IMR-90 (cell line): ENCODE data around the gene NNT. TPM values are rescaled to one million over a fixed set of nuclear protein-coding genes. Genes with fewer than 3 reads are reported as not detected.

Source experiments
- ATAC-seq: fragments of 200-7000 bp; cut with Tn5 transposase; 2 replicates; pipeline ENCODE4 v1.9.1; 2020; ENCODE audit warnings: low read depth, mild to moderate bottlenecking, moderate library complexity
- BruUV-seq: library from RNA; stranded (reverse); fragments of 400-500 nt; replicated peaks from 2 replicates; lab custom pipeline; 2021; lab: Mats Ljungman, UMichigan
- CTCF ChIA-PET: fragments of 300-600 bp; formaldehyde crosslinking; extraction: SDS; loops from one replicate; lab custom pipeline; 2021; ENCODE audit warnings: antibody characterized with exemption; lab: Yijun Ruan, JAX
- POLR2A ChIA-PET: fragments of 300-600 bp; sonication (Branson Sonifier 250); formaldehyde crosslinking; loops from one replicate; lab custom pipeline; 2022; ENCODE audit warnings: antibody characterized with exemption; ENCODE audit not compliant: unreplicated experiment; lab: Charles Lee
- DNase-seq: peaks from one replicate; pipeline ENCODE4 v3.0.0; 2013
- H2AFZ ChIP-seq: replicated peaks from 2 replicates; pipeline ENCODE3; 2013; ENCODE audit warnings: low read length, mild to moderate bottlenecking; ENCODE audit not compliant: poor library complexity
- H2AK5ac ChIP-seq: 2 replicates; pipeline ENCODE4 v1.6.1; 2013; ENCODE audit warnings: low read depth, low read length, inconsistent platforms
- H2AK9ac ChIP-seq: replicated peaks from 2 replicates; pipeline ENCODE3; 2013; ENCODE audit warnings: mild to moderate bottlenecking, low read depth, low read length, moderate library complexity; ENCODE audit not compliant: poor library complexity
- H2BK120ac ChIP-seq: 2 replicates; pipeline ENCODE4 v1.6.1; 2013; ENCODE audit warnings: low read depth, low read length, inconsistent platforms
- H2BK15ac ChIP-seq: 3 replicates; pipeline ENCODE4 v1.6.1; 2013; ENCODE audit warnings: low read depth, low read length, inconsistent platforms
- H2BK20ac ChIP-seq: 2 replicates; pipeline ENCODE4 v1.6.1; 2013; ENCODE audit warnings: low read depth, mild to moderate bottlenecking, inconsistent platforms, low read length, moderate library complexity
- H2BK5ac ChIP-seq: 2 replicates; pipeline ENCODE4 v1.6.1; 2013; ENCODE audit warnings: mild to moderate bottlenecking, low read depth, low read length, inconsistent platforms; ENCODE audit not compliant: poor library complexity, severe bottlenecking
- H3K14ac ChIP-seq: replicated peaks from 2 replicates; pipeline ENCODE4 v1.6.1; 2013; ENCODE audit warnings: low read depth, low read length, inconsistent platforms
- H3K18ac ChIP-seq: 2 replicates; pipeline ENCODE4 v1.6.1; 2013; ENCODE audit warnings: low read depth, low read length, control low read depth
- H3K23ac ChIP-seq: 2 replicates; pipeline ENCODE4 v1.6.1; 2013; ENCODE audit warnings: low read depth, low read length, inconsistent platforms
- H3K27ac ChIP-seq: 2 replicates; pipeline ENCODE4 v1.5.1; 2013; ENCODE audit warnings: mild to moderate bottlenecking, control low read depth, low read length; ENCODE audit not compliant: insufficient read depth
- H3K27me3 ChIP-seq: 2 replicates; pipeline ENCODE4 v1.6.1; 2013; ENCODE audit warnings: low read length; ENCODE audit not compliant: control insufficient read depth, insufficient read depth
- H3K36me3 ChIP-seq: 2 replicates; pipeline ENCODE4 v1.6.1; 2013; ENCODE audit warnings: low read length, mixed read lengths; ENCODE audit not compliant: control insufficient read depth, insufficient read depth
- H3K4ac ChIP-seq: 2 replicates; pipeline ENCODE4 v1.6.1; 2013; ENCODE audit warnings: low read depth, low read length, inconsistent platforms
- H3K4me1 ChIP-seq: 2 replicates; pipeline ENCODE4 v1.6.1; 2013; ENCODE audit warnings: low read length, mixed read lengths; ENCODE audit not compliant: control insufficient read depth, insufficient read depth
- H3K4me2 ChIP-seq: 2 replicates; pipeline ENCODE4 v1.6.1; 2013; ENCODE audit warnings: low read depth, mild to moderate bottlenecking, control low read depth, low read length, moderate library complexity
- H3K4me3 ChIP-seq: 2 replicates; pipeline ENCODE4 v1.5.1; 2013; ENCODE audit warnings: low read depth, mild to moderate bottlenecking, control low read depth, low read length, moderate library complexity; ENCODE audit not compliant: insufficient read depth
- H3K56ac ChIP-seq: 2 replicates; pipeline ENCODE4 v1.6.1; 2013; ENCODE audit warnings: low read length, inconsistent platforms; ENCODE audit not compliant: insufficient read depth; ENCODE audit errors: extremely low read depth
- H3K79me1 ChIP-seq, 2 experiments: 2 replicates each; pipeline ENCODE4 v1.6.1; 2013; ENCODE audit warnings: low read length in 2 of 2, inconsistent platforms in 1 of 2, low read depth in 1 of 2
- H3K9ac ChIP-seq: 2 replicates; pipeline ENCODE4 v1.6.1; 2013; ENCODE audit warnings: low read depth, low read length, control low read depth
- H3K9me1 ChIP-seq: 2 replicates; pipeline ENCODE4 v1.6.1; 2013; ENCODE audit warnings: low read length, inconsistent platforms; ENCODE audit not compliant: insufficient read depth
- H3K9me3 ChIP-seq: 2 replicates; pipeline ENCODE4 v1.6.1; 2013; ENCODE audit warnings: low read length; ENCODE audit not compliant: control insufficient read depth, insufficient read depth
- H4K20me1 ChIP-seq: 2 replicates; pipeline ENCODE4 v1.6.1; 2013; ENCODE audit warnings: low read length, inconsistent platforms; ENCODE audit not compliant: insufficient read depth
- H4K5ac ChIP-seq: 2 replicates; pipeline ENCODE4 v1.6.1; 2013; ENCODE audit warnings: mild to moderate bottlenecking, low read depth, low read length, control low read depth
- H4K8ac ChIP-seq, 2 experiments: 2 replicates each; pipeline ENCODE4 v1.6.1; 2013; ENCODE audit warnings: low read depth in 2 of 2, low read length in 2 of 2, control low read depth in 1 of 2, inconsistent platforms in 1 of 2
- H4K91ac ChIP-seq: 2 replicates; pipeline ENCODE4 v1.6.1; 2013; ENCODE audit warnings: low read depth, low read length, inconsistent platforms; ENCODE audit not compliant: insufficient read depth
- BHLHE40 ChIP-seq: fragments of 150-350 bp; IDR thresholded peaks from 2 replicates; pipeline ENCODE4 v1.6.1; 2016; ENCODE audit warnings: mild to moderate bottlenecking, low read depth, low read length
- CTCF ChIP-seq: conservative IDR thresholded peaks from 2 replicates; pipeline ENCODE4 v1.5.1; 2012; ENCODE audit warnings: mild to moderate bottlenecking, low read depth, low read length, improper control_type of control experiment
- ELK1 ChIP-seq: fragments of 150-350 bp; IDR thresholded peaks from 2 replicates; pipeline ENCODE4 v1.6.1; 2016; ENCODE audit warnings: low read depth, mild to moderate bottlenecking, low read length, moderate library complexity, borderline replicate concordance
- FOS ChIP-seq: fragments of 150-350 bp; IDR thresholded peaks from 2 replicates; pipeline ENCODE4 v1.6.1; 2016; ENCODE audit warnings: low read depth, low read length
- MAFK ChIP-seq: IDR thresholded peaks from 2 replicates; pipeline ENCODE4 v1.6.1; 2012; ENCODE audit warnings: low read depth, low read length, improper control_type of control experiment
- MAZ ChIP-seq: IDR thresholded peaks from 2 replicates; pipeline ENCODE4 v1.6.1; 2012; ENCODE audit warnings: low read depth, mild to moderate bottlenecking, low read length, improper control_type of control experiment, moderate library complexity, borderline replicate concordance
- NFE2L2 ChIP-seq: fragments of 150-350 bp; IDR thresholded peaks from 2 replicates; pipeline ENCODE4 v1.6.1; 2016; ENCODE audit warnings: low read depth, mild to moderate bottlenecking, low read length
- POLR2A ChIP-seq: IDR thresholded peaks from 2 replicates; pipeline ENCODE4 v1.6.1; 2012; ENCODE audit warnings: mild to moderate bottlenecking, low read depth, low read length
- RAD21 ChIP-seq: IDR thresholded peaks from 2 replicates; pipeline ENCODE4 v1.6.1; 2012; ENCODE audit warnings: low read length, improper control_type of control experiment
- RCOR1 ChIP-seq: IDR thresholded peaks from 2 replicates; pipeline ENCODE4 v1.6.1; 2012; ENCODE audit warnings: mild to moderate bottlenecking, low read length, improper control_type of control experiment; ENCODE audit not compliant: insufficient replicate concordance
- SMC3 ChIP-seq: fragments of 150-350 bp; IDR thresholded peaks from 2 replicates; pipeline ENCODE4 v1.6.1; 2016; ENCODE audit warnings: low read depth, mild to moderate bottlenecking, antibody characterized with exemption, low read length, moderate library complexity
- WGBS, 2 experiments: methylation state at CpG; one replicate each; pipeline versions ENCODE4 v1.1.5 to v1.1.7; 2013; ENCODE audit warnings: missing lambda C conversion rate in 2 of 2; ENCODE audit not compliant: insufficient read length in 1 of 2; ENCODE audit errors: extremely low coverage in 2 of 2; 5-methylcytosine and 5-hydroxymethylcytosine counted together
- dilution Hi-C: fragments of 300-500 bp; cut with HindIII; formaldehyde crosslinking; loops from one replicate; pipeline ENCODE4 v1.14.3; 2018; ENCODE audit warnings: low sequenced_read_pairs; ENCODE audit not compliant: unreplicated experiment
- in situ Hi-C: fragments of 300-500 bp; cut with MboI; formaldehyde crosslinking; loops from 3 replicates; pipeline ENCODE4 v1.14.3; 2019; ENCODE audit warnings: low sequenced_read_pairs, inconsistent platforms, mixed read lengths
- intact Hi-C: fragments of 100-400 bp; cut with micrococcal nuclease; formaldehyde crosslinking; loops from 2 replicates; pipeline ENCODE4 v1.10.0; 2022
- polyA plus RNA-seq, 3 experiments: library from polyadenylated mRNA; depleted of rRNA; stranded (reverse); fragments of >200 nt; gene quantifications; 2 replicates each; pipeline ENCODE4 v1.2.3, GENCODE V29; 2012; ENCODE audit warnings: low replicate concordance in 1 of 3
- total RNA-seq: library from RNA; depleted of rRNA; stranded (reverse); fragments of >200 nt; gene quantifications from 2 replicates; pipeline ENCODE4 v1.2.3, GENCODE V29; 2012

NNT gene
- total and polyA plus RNA-seq, 2 of the 4 experiments (the other 2 are of a cell fraction): 23.1 to 57.2 TPM

- ChIA-PET POLR2A (no interaction called here), CTCF (interaction anchor here (1.0 kb wide), 1 partner anchor 12 kb away, joined by 3 read pairs; no protein-coding TSS in a partner anchor)
- no peak overlapping the region for H4K8ac ChIP-seq
- H3K18ac ChIP-seq: no peak overlapping the region
- H2AK5ac ChIP-seq: no peak overlapping the region
- no peak overlapping the region for H3K4ac ChIP-seq
- intact Hi-C loops: no loop called here
- no peak overlapping the region for H3K4me3 ChIP-seq
- no peak overlapping the region for H3K4me2 ChIP-seq
- no peak overlapping the region for H3K27ac ChIP-seq
- H3K56ac ChIP-seq: no peak overlapping the region
- H3K36me3 ChIP-seq: peaks cover 10% of the 10 kb centered on the region
- H3K4me1 ChIP-seq: no peaks in the 10 kb centered on the region
- H3K79me1 ChIP-seq: peaks cover 5 to 10% of the 10 kb centered on the region in 2 experiments; a peak in 3 of 4 replicates
- H2BK120ac ChIP-seq: no peak overlapping the region
- no peaks in the 10 kb centered on the region for H3K27me3 ChIP-seq
- no TSS peak for BruUV-seq
- H3K9me3 ChIP-seq: no peaks in the 10 kb centered on the region
- dilution Hi-C loops: no loop called here
- no CpG with 5 or more reads among the region's 2 CpGs for WGBS, 2 experiments
- no peaks in the 10 kb centered on the region; the same call in 1 of the 2 replicates for H3K9me1 ChIP-seq
- no peak overlapping the region for H2AK9ac ChIP-seq
- ATAC-seq (no peak), DNase-seq (no peak)
- H3K9ac ChIP-seq: no peak overlapping the region
- H4K20me1 ChIP-seq: no peaks in the 10 kb centered on the region
- no peak overlapping the region for H2BK15ac ChIP-seq
- H2BK20ac ChIP-seq: no peak overlapping the region
- in situ Hi-C loops: no loop called here
- H2BK5ac ChIP-seq: no peak overlapping the region
- no peak overlapping the region for H2AFZ ChIP-seq
- no peak overlapping the region for H4K91ac ChIP-seq
- no peak overlapping the region for H3K23ac ChIP-seq
- TF ChIP-seq SMC3 (no peak), FOS (no peak), NFE2L2 (no peak), ELK1 (no peak), MAFK (no peak), POLR2A (no peak), RCOR1 (no peak), BHLHE40 (no peak), CTCF (no peak), MAZ (no peak), RAD21 (no peak)
- H3K14ac ChIP-seq: no peak overlapping the region
- no peak overlapping the region for H4K5ac ChIP-seq
Measured at GRCh38 chr5:43619380-43619779, 16.4 kb downstream of the NNT start.
